HAP-1 (cell line): Measurements from ENCODE around the gene TGOLN2.
A peak's percentile ranks its signal among the peaks of the same experiment; 100 is the strongest.
"Not testable (repeated sequence)": the region's sequence is repeated elsewhere in the genome, so short reads cannot be mapped to it uniquely, and the experiment has no call there.

Experiments used
- DNase-seq, 2 experiments: peaks; one replicate each; pipeline ENCODE4 v3.0.0-alpha.2; 2016 to 2020; ENCODE audit warnings: low spot score in 2 of 2
- H3K27me3 ChIP-seq: fragments of 250-450 bp; sonication (Bioruptor Pico); 2 replicates; pipeline ENCODE4 v1.5.1; 2020; ENCODE audit warnings: low read depth, mild to moderate bottlenecking, moderate library complexity
- H3K36me3 ChIP-seq: fragments of 250-450 bp; sonication (Bioruptor Pico); replicated peaks from 2 replicates; pipeline ENCODE4 v1.5.1; 2020; ENCODE audit warnings: mild to moderate bottlenecking
- H3K4me1 ChIP-seq: fragments of 250-450 bp; sonication (Bioruptor Pico); 2 replicates; pipeline ENCODE4 v1.5.1; 2020; ENCODE audit warnings: mild to moderate bottlenecking
- H3K4me3 ChIP-seq: fragments of 250-450 bp; sonication (Bioruptor Pico); 2 replicates; pipeline ENCODE4 v1.5.1; 2020; ENCODE audit warnings: mild to moderate bottlenecking, moderate library complexity
- H3K9me3 ChIP-seq: fragments of 250-450 bp; sonication (Bioruptor Pico); 2 replicates; pipeline ENCODE4 v1.5.1; 2020; ENCODE audit warnings: mild to moderate bottlenecking, moderate library complexity
- in situ Hi-C: fragments of 300-500 bp; cut with MboI; formaldehyde crosslinking; loops from 3 replicates; pipeline ENCODE4 v1.14.3; 2020; ENCODE audit warnings: low sequenced_read_pairs, inconsistent platforms, mixed read lengths

TGOLN2 gene

DNA sequence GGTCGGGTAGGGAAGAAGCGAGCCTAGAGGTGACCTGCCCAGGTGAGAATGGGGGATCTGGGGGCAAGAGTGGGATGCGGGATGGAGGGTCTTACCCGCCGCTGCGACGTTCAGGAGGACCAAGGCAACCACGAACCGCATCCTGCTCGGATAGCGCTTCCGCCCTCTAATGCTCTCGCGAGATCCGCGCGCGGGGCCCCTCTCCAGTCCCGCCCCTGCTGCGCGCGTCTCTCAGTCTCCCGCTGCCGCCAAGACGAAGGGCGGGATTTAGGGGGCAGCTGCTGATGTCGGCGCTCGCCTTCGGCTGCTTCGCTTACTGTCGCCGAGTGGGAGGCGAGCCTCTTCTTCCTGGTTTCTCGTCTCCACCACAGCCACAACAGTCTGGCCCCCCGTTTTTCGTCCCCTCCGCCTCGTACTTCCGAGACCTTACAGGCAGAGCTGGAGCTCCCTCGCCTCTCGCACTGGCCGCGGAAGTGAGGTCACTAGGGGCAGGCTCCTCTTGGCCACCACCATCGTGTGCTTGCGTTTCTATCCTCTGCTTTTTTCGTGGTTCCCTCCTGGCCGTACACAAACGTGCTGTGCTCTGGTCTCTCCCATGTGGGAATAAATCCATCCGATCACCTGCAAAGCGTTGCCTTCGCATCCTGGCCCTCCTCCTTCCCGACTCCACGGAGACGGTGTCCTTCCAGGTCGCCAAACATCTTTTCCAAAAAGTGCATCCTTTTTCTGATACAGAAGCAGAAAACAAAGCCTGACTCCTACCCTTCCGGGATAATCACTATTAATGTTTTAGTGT, at the start of gene TGOLN2:
Gene TGOLN2, minus strand, starts transcription at position 168 of the 796 bp plus-strand sequence. Its CDS starts 27 bp downstream, at position 141.
- H3K9me3 ChIP-seq: no peaks in the 10 kb centered on the region; the same call in 1 of the 2 replicates
- in situ Hi-C loops: no loop called here
- peak within 1 kb of the TSS; percentile 69 for H3K4me3 ChIP-seq
- no peaks in the 10 kb centered on the region for H3K27me3 ChIP-seq
- peaks cover 26% of the 10 kb centered on the region for H3K36me3 ChIP-seq
- peaks cover 15% of the 10 kb centered on the region for H3K4me1 ChIP-seq
- DNase-seq: peak; percentile 91 to 95

DNA sequence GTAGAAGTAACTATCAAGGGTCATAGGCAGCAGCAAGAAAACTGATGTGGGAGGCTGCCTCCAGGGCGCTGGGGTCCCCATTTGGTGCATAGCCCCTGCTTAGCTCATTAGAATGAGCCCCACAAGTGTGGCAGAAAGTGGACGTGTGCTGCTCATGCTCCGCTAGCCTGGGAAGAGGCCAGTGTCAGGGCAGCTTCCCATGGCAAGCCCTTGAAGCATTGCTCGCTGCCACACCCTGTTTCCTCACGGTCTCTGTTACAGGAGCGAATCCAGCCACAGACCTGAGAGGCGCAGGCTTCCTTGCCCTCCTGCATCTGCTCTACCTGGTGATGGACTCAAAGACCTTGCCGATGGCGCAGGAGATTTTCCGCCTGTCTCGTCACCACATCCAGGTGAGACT, 49.3 kb upstream of the TGOLN2 start:
- H3K9me3 ChIP-seq: no peaks in the 10 kb centered on the region
- no peak overlapping the region for H3K4me3 ChIP-seq
- H3K27me3 ChIP-seq: no peaks in the 10 kb centered on the region
- peaks cover 8% of the 10 kb centered on the region for H3K36me3 ChIP-seq
- no peak for DNase-seq
- in situ Hi-C loops: no loop called here
- no peaks in the 10 kb centered on the region; the same call in 1 of the 2 replicates for H3K4me1 ChIP-seq

DNA sequence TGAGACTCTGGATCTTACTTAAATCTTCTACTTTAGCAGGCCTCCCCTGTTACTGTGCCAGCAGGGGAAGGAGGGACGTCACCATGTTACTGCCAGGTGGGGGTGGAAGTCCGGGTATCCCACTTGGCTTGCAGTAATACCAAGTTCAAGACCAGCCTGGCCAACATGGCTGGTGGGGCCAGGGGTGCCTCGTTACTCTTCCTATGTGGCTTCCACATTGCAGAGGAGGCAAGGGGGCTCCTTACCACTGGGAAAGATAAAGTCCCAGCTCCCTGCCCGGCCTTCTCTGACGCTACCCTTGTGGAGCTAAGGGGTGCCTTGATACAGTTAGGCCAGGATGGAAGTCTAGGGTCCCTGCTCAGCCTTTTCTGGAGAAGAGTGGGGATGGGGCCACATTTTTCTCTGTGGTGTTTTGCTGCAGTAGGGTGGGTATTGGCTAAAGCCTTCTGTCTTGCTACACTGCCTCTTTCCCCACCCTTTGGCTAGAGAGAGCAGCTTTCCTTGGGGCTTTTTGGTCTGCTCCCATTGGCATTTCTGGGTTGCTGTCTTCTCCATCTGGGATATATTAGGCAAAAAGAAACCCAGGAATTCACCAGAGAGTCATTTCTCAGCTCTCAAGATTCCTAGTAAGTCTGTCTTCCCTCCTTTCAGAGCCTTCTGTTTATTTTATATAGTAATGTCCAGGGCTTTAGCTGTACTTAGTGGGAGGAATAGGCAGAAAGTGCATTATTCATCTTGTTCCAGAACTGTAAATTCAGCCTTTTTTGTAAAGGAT, 48.7 kb upstream of the TGOLN2 start:
- Histone ChIP-seq H3K4me3 (no peak overlapping the region), H3K27me3 (no peaks in the 10 kb centered on the region), H3K36me3 (peaks cover 8% of the 10 kb centered on the region), H3K4me1 (no peaks in the 10 kb centered on the region; the same call in 1 of the 2 replicates), H3K9me3 (no peaks in the 10 kb centered on the region)
- in situ Hi-C loops: no loop called here
- no peak for DNase-seq

DNA sequence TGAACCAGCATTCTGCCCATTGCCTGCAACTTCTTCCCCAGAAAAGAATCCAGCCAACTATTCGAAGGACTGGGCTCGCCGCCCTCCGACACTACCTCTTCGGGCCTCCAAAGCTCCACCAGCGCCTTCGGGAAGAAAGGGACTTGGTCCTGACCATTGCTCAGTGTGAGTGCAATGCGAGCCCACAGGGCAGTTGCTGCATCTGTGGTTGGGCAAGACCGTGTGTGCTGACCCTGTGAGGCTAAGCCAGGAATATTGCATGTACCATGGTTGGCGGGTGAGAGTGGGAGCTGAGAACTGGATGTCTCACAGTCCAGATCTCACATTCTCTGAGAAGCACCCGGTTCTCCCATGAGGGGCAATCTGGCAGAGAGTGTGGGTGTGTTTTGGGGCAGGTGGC, 43.3 kb upstream of the TGOLN2 start:
- H3K4me3 ChIP-seq: no peak overlapping the region
- no peaks in the 10 kb centered on the region for H3K4me1 ChIP-seq
- H3K9me3 ChIP-seq: no peaks in the 10 kb centered on the region
- no peak for DNase-seq
- in situ Hi-C loops: no loop called here
- no peaks in the 10 kb centered on the region for H3K27me3 ChIP-seq
- H3K36me3 ChIP-seq: no peaks in the 10 kb centered on the region

DNA sequence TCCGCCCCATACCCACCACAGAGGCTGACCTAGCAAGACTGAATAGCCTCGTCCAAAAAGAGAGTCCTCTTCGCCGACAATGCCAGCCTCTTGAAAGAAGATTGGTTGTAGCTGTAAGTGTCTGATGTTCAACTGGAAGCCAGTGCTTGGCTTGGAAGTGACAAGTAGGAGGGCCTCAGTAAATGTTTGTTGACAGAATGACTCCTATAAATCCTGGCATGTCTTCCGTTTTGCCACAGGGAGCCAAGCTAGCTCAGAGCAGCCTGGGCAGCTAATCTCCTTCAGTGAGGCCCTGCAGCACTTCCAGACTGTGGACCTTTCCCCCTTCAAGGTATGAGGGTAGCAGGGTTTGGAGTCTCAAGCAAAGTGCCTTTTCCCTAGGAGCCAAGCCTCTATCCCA, 41.7 kb upstream of the TGOLN2 start:
- DNase-seq: no peak
- no peaks in the 10 kb centered on the region for H3K4me1 ChIP-seq
- in situ Hi-C loops: no loop called here
- H3K9me3 ChIP-seq: no peaks in the 10 kb centered on the region
- no peaks in the 10 kb centered on the region for H3K27me3 ChIP-seq
- H3K4me3 ChIP-seq: no peak overlapping the region
- H3K36me3 ChIP-seq: no peaks in the 10 kb centered on the region

DNA sequence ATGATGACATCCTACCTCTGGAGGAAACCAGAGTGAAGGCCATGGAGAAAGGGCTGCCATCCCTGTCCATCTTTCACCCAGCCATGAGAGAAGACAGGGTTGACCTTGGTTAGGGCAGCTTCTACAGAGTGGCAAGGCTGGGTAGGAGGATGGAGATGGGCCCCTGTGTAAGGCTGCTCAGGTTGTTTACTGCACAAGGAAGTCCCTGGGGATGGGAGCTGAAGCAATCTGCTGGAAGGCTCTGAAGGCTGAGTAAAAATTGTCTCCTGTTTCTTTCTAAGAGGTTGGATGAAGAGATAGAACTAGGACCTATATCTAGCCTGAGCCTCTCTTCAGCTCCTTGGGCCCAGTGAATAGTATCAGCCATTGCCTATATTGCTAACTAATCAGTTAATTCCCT, 41.1 kb upstream of the TGOLN2 start:
- no peaks in the 10 kb centered on the region for H3K36me3 ChIP-seq
- in situ Hi-C loops: no loop called here
- DNase-seq: no peak
- H3K9me3 ChIP-seq: no peaks in the 10 kb centered on the region
- no peak overlapping the region for H3K4me3 ChIP-seq
- no peaks in the 10 kb centered on the region for H3K4me1 ChIP-seq
- no peaks in the 10 kb centered on the region for H3K27me3 ChIP-seq

DNA sequence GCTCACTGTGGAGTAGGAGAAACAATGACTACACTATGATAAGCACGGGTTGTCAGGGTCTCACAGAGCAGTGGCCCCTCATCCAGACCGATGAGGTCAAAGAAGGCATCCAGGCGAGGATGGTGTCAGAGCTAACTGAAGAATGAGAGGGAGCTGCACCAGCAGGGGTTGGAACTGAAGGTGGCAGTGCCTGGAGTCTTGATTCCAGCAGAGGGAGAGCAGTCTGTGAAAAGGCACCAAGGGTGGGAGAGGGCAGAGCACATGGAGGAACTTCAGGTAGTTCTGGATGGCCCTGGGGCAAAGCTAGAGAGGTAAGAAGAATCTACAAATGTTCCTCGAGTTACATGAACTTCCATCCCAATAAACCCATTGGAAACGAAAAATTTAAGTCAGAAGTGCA, 39.4 kb upstream of the TGOLN2 start:
- no peak for DNase-seq
- in situ Hi-C loops: no loop called here

DNA sequence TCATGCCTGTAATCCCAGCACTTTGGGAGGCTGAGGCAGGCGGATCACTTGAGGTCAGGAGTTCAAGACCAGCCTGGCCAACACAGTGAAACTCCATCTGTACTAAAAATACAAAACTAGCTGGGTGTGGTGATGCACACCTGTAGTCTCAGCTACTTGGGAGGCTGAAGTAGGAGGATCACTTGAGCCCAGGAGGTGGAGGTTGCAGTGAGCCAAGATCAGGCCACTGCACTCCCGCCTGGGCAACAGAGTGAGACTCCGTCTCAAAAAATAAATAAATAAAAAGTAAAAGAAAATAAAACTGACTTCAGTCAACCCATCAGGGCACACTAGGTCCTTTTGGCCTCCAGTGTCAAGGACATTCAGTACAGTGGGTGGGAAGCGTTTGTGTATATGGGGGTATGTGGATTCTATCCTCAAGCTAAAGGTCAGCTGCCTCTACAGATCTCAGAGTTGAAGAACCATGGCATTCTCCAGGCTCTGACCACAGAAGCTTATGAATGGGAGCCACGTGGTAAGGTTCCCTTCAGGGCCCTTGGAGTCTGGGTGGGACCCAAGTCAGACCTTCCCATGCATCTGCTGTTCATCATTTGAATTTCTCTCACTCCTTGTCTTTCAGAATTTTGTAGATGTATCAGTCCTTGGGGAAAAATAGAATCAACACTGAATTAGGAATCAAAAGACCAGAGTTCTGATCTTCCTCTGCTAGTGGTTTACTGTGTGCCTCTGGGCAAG, 35.0 kb upstream of the TGOLN2 start:
- DNase-seq, H3K4me3 ChIP-seq, H3K4me1 ChIP-seq, H3K9me3 ChIP-seq, in situ Hi-C loops, H3K27me3 ChIP-seq: not testable (repeated sequence)
- peaks cover 12% of the 10 kb centered on the region; the same call in 1 of the 2 replicates for H3K36me3 ChIP-seq

More for the DNA sequence above, 39.4 kb upstream of the TGOLN2 start:
- Histone ChIP-seq H3K4me1 (no peaks in the 10 kb centered on the region), H3K27me3 (no peaks in the 10 kb centered on the region), H3K4me3 (no peak overlapping the region), H3K36me3 (peaks cover 5% of the 10 kb centered on the region; the same call in 1 of the 2 replicates), H3K9me3 (no peaks in the 10 kb centered on the region)

DNA sequence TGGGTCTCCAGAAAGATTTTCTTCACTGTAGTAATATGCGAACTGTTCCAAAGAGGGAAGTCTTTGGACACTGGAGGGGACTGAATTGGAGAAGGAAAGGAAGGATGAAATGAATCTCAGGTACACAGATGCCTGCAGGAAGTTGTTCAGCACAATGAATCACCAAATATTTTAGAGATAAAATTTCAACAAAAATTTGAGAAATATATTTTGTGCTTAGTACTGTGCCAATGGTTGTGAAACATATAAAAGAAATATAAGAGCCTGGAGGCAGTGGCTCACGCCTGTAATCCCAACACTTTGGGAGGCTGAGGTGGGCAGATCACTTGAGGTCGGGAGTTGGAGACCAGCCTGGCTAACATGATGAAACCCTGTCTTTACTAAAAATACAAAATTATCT, 29.9 kb upstream of the TGOLN2 start:
- no peak for DNase-seq
- H3K9me3 ChIP-seq: no peaks in the 10 kb centered on the region; the same call in 1 of the 2 replicates
- H3K36me3 ChIP-seq: peaks cover 15% of the 10 kb centered on the region; the same call in 1 of the 2 replicates
- H3K4me1 ChIP-seq: no peaks in the 10 kb centered on the region; the same call in 1 of the 2 replicates
- no peak overlapping the region for H3K4me3 ChIP-seq
- H3K27me3 ChIP-seq: no peaks in the 10 kb centered on the region
- in situ Hi-C loops: no loop called here

DNA sequence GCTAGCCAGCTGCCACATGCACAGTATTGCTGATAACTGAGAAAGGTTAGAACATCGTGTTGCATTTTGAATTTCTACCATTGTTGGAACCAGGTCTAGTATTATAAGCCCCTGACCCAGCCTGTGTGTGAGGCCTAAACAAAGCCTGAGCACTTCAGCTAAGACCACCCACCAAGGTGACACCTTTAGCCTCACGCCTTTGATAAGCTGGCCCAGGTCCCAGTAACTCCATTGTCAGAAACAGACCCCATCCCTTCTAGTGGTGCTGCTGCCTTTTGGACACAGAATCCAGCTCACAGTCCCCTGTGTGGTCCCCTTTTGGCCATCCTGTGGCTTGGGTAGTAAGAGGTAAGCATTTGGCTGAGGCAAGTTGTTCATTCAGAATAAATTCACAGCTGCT, 28.4 kb upstream of the TGOLN2 start:
- H3K4me3 ChIP-seq: no peak overlapping the region
- DNase-seq: no peak
- in situ Hi-C loops: no loop called here
- no peaks in the 10 kb centered on the region; the same call in 1 of the 2 replicates for H3K4me1 ChIP-seq
- H3K27me3 ChIP-seq: no peaks in the 10 kb centered on the region
- peaks cover 15% of the 10 kb centered on the region; the same call in 1 of the 2 replicates for H3K36me3 ChIP-seq
- no peaks in the 10 kb centered on the region; the same call in 1 of the 2 replicates for H3K9me3 ChIP-seq

DNA sequence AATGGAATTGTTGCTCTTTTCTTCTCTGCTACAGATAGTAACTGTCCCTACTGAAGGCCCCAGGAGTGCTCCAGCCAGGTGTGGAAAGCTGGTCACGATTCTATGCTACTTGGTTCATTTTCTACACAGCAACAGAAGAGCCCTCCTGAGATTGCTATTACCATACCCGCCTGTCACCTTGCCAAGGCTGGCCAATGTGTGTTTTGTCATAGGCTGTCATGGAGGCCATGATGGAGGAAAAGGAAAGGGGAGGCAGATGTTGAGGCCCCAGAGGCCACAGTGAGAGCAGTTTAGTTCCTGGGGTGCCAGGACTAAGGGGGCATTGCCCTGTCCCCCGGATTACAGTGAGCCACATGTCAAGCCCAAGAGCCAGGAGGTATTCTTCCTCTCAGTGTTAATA, 27.7 kb upstream of the TGOLN2 start:
- no peaks in the 10 kb centered on the region for H3K9me3 ChIP-seq
- in situ Hi-C loops: no loop called here
- no peak for DNase-seq
- H3K4me1 ChIP-seq: no peaks in the 10 kb centered on the region; the same call in 1 of the 2 replicates
- no peaks in the 10 kb centered on the region for H3K27me3 ChIP-seq
- peaks cover 14% of the 10 kb centered on the region; the same call in 1 of the 2 replicates for H3K36me3 ChIP-seq
- H3K4me3 ChIP-seq: peak overlapping the region; percentile 74

DNA sequence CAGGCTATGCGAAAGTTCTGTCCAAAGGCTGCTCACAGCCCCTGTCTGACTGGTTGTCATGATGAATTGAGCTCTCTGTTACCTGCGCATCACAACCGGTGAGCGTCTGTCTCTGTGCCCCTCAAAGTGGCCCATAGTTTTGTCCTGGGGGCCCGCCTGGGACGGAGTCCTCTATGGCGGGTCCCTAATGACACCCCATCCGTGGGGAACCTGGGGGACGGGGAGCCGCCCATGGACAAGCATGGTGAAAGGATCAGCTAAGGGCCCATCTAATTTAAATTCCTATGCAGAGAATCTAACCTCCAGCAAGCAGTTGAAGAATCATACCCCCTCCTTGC, 27.3 kb upstream of the TGOLN2 start:
- Histone ChIP-seq H3K4me1 (no peaks in the 10 kb centered on the region; the same call in 1 of the 2 replicates), H3K27me3 (no peaks in the 10 kb centered on the region), H3K4me3 (peak overlapping the region; percentile 74), H3K36me3 (peaks cover 14% of the 10 kb centered on the region), H3K9me3 (no peaks in the 10 kb centered on the region)
- in situ Hi-C loops: no loop called here
- no peak for DNase-seq

DNA sequence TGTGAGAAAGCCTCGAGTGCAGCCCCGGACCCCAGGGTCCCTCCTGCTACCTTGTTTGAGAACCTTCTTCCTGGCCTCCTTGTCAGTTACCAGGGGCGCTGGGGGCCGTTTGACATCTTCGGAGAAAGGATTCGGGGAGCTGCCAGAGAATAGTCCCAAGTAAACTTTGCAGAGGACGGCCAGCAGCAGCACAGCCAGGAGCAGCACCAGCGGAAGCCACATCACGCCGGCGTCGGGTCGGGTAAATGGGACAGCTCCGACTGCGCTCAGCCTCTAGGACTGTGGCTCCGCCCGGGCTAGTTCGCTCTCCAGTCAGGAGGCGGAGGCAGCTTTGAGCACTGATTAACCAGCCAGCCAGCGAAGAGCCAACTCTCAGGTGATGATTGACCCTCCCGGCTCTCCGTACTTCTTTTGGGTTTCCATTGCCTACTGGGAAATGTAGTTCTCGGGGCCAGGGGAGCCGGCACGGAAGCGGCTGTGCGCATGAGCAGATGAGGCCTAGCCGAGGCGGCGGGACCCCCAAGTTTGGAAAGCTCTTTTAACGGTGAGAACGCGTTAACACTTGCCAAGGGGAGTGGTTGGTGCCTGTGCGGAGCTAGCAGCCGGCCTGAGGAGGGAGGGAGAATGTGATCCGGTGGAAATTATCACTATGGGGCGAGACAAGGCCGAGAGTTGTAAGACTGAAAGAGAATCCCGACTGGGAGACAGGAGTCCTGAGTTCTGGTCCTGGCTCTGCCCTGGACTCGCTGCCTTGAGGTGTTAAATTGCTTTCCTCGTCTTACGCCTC, 26.7 kb upstream of the TGOLN2 start, which contains the start of the genes ELMOD3 and RETSAT:
Gene ELMOD3, plus strand, starts transcription at position 484 of the 787 bp plus-strand sequence. CDS start 2,430 bp downstream, outside the sequence.
Gene RETSAT, minus strand, starts transcription at position 243 of the 787 bp plus-strand sequence. Its CDS starts 21 bp downstream, at position 222.
- H3K27me3 ChIP-seq: no peaks in the 10 kb centered on the region
- in situ Hi-C loops: no loop called here
- H3K4me1 ChIP-seq: no peaks in the 10 kb centered on the region; the same call in 1 of the 2 replicates
- H3K4me3 ChIP-seq: peak within 1 kb of the TSS; percentile 74
- DNase-seq: peak; percentile 97 to 99
- H3K9me3 ChIP-seq: no peaks in the 10 kb centered on the region
- peaks cover 19% of the 10 kb centered on the region for H3K36me3 ChIP-seq
